ENCODE results near the gene FAM131C.

FAM131C gene

GRCh38 chr1:16087733-16088132 lies 14.3 kb upstream of the FAM131C start:
- DNase-seq (ENCODE audit: low read depth): no peak
- TF ChIP-seq CTCF (conservative IDR thresholded peaks at IDR 0.05; ENCODE audit: low read depth, low read length): no peak
- no peak overlapping the region for H3K4me3 ChIP-seq (ENCODE audit: low read length)

GRCh38 chr1:16085522-16085921 lies 12.1 kb upstream of the FAM131C start:
- TF ChIP-seq CTCF (conservative IDR thresholded peaks at IDR 0.05; ENCODE audit: low read depth, low read length): no peak
- DNase-seq (ENCODE audit: low read depth): no peak
- no peak overlapping the region for H3K4me3 ChIP-seq (ENCODE audit: low read length)

GRCh38 chr1:16083486-16083885 lies 10.0 kb upstream of the FAM131C start:
- no peak overlapping the region for H3K4me3 ChIP-seq (ENCODE audit: low read length)
- no peak for DNase-seq (ENCODE audit: low read depth)
- no peak for TF ChIP-seq CTCF (conservative IDR thresholded peaks at IDR 0.05; ENCODE audit: low read depth, low read length)

GRCh38 chr1:16082283-16083038 lies 9.0 kb upstream of the FAM131C start:
- TF ChIP-seq CTCF (conservative IDR thresholded peaks at IDR 0.05; ENCODE audit: low read depth, low read length): peak; percentile 94
- DNase-seq (ENCODE audit: low read depth): no peak
- H3K4me3 ChIP-seq (ENCODE audit: low read length): no peak overlapping the region

- no peak for TF ChIP-seq CTCF (conservative IDR thresholded peaks at IDR 0.05; ENCODE audit: low read depth, low read length)
- DNase-seq (ENCODE audit: low read depth): no peak
- no peak overlapping the region for H3K4me3 ChIP-seq (ENCODE audit: low read length)
Measured at GRCh38 chr1:16081636-16082035, 8.2 kb upstream of the FAM131C start.

- no peak for TF ChIP-seq CTCF (conservative IDR thresholded peaks at IDR 0.05; ENCODE audit: low read depth, low read length)
- no peak for DNase-seq (ENCODE audit: low read depth)
- no peak overlapping the region for H3K4me3 ChIP-seq (ENCODE audit: low read length)
Measured at GRCh38 chr1:16080422-16081150, 7.1 kb upstream of the FAM131C start.

Measured in retinal pigment epithelial cell (primary cell).